Heart right ventricle (tissue), 16 donors: ENCODE results near the gene POU2F3. TPM values are rescaled to one million over a fixed set of nuclear protein-coding genes. Genes with fewer than 3 reads are reported as not detected.

Experiments
- ATAC-seq, 8 donors: fragments of 200-7000 bp; cut with Tn5 transposase; one replicate each; pipeline ENCODE4 v1.9.1; 2020; ENCODE audit warnings: mild to moderate bottlenecking in 8 of 8, moderate library complexity in 8 of 8, moderate number of reproducible peaks in 1 of 8
- DNase-seq, 2 donors: peaks; one replicate each; pipeline ENCODE4 v3.0.0-alpha.2; 2020
- H3K27ac ChIP-seq, 10 donors: fragments of 200-600 bp; sonication (generic) in 2 of 10; one replicate each; pipeline versions ENCODE4 v1.5.0 to v1.8.0; 2020 to 2022; ENCODE audit warnings: mild to moderate bottlenecking in 3 of 10
- H3K27me3 ChIP-seq, 7 donors: fragments of 200-600 bp; one replicate each; pipeline ENCODE4 v1.8.0; 2021 to 2022; ENCODE audit warnings: mild to moderate bottlenecking in 2 of 7
- H3K36me3 ChIP-seq, 9 donors: fragments of 200-600 bp; sonication (generic) in 1 of 9; one replicate each; pipeline versions ENCODE4 v1.5.0 to v1.8.0; 2020 to 2022; ENCODE audit warnings: mild to moderate bottlenecking in 2 of 9
- H3K4me1 ChIP-seq, 9 donors: fragments of 200-600 bp; sonication (generic) in 1 of 9; one replicate each; pipeline versions ENCODE4 v1.5.0 to v1.8.0; 2020 to 2022; ENCODE audit warnings: mild to moderate bottlenecking in 4 of 9
- H3K4me3 ChIP-seq, 10 donors: fragments of 200-600 bp; sonication (generic) in 2 of 10; one replicate each; pipeline versions ENCODE4 v1.5.0 to v1.8.0; 2020 to 2022; ENCODE audit warnings: mild to moderate bottlenecking in 7 of 10, moderate library complexity in 2 of 10
- H3K9me3 ChIP-seq, 11 donors: fragments of 200-600 bp in 10 of 11; sonication (generic) in 2 of 11; one replicate each; pipeline versions ENCODE4 v1.5.0 to v1.8.0; 2013 to 2022; ENCODE audit warnings: mild to moderate bottlenecking in 2 of 11, control low read depth in 1 of 11, moderate library complexity in 1 of 11
- CTCF ChIP-seq, 9 donors: fragments of 200-600 bp; sonication (generic) in 2 of 9; IDR thresholded peaks; one replicate each; pipeline versions ENCODE4 v1.5.0 to v1.8.0; 2021 to 2022; ENCODE audit warnings: antibody characterized with exemption in 9 of 9, mild to moderate bottlenecking in 5 of 9, moderate library complexity in 1 of 9
- WGBS, 2 donors: extraction: QIAGEN DNeasy Blood & Tissue Kit; methylation state at CpG; one replicate each; pipeline ENCODE4 v1.1.7; 2013; ENCODE audit warnings: inconsistent platforms in 1 of 2; 5-methylcytosine and 5-hydroxymethylcytosine counted together
- intact Hi-C, 10 donors: fragments of 100-400 bp; cut with DNase I; formaldehyde crosslinking; loops; one replicate each; pipeline versions ENCODE4 v1.11.1 to v1.14.2; 2022
- polyA plus RNA-seq, 2 donors: library from polyadenylated mRNA; stranded (reverse); fragments of 200-250 nt; gene quantifications; one replicate each; pipeline ENCODE4 v1.2.3, GENCODE V29; 2013
- total RNA-seq, 10 donors: library from RNA; stranded (reverse); fragmentation: NEBNext Ultra II Directional in 3 of 10; extraction: Animal tissue kit (Norgen Biotek cat#: 25700) in 3 of 10; gene quantifications; one replicate each; pipeline versions ENCODE4 v1.2.1 to v1.2.4, GENCODE V29; 2021 to 2023
- donor health status: Arrhythmogenic right ventricular cardiomyopathy.
- donor health status: ischemic (EF 13 %, LVEDD 7.1; RV severe dilation, severe dysfunction).
- donor health status: healthy with polysubstance abuse.
- donor health status: DM: no; HTN: yes; CAD: no.
- donor health status: DM: no; HTN: no; CAD: no.
- donor health status: ischemic (EF 25% LVEDD 6.9; RV normal size, moderate dysfunction).
- donor health status: ischemic (EF 25% LVEDD 5.7; RV mildly dilated, moderate dysfunction).
- donor health status: healthy.
- donor health status: DM: yes; HTN: yes; CAD: no.
- donor health status: Ischemic cardiomyopathy.
- donor health status: ischemic (EF 35%, LVEDD 5.7; RV mildly dilated, moderate dysfunction).
- donor health status: nonischemic (EF 11% LVEDD 7.7; RV severe dilation, severe dysfunction).
- donor health status: DM: yes; HTN: yes; CAD: no.
- donor health status: PGD.
- donor health status: ischemic (EF 29% LVEDD 5.4; RV normal size, mild dysfunction).
- donor health status: nonischemic (EF 23%, LVEDD 6.1; RV moderate dilation, normal function).

Gene POU2F3
- total and polyA plus RNA-seq, 12 donors, result 0.03 to 0.15 TPM; not detected in 10

- H3K4me1 ChIP-seq, result peaks cover 0 to 7% (median 0%) of the 10 kb centered on the region in 9 donors
- intact Hi-C loops, result loop anchor here in 1 of 10 donors (5.0 kb wide), 1 partner anchor 63 kb away; no protein-coding TSS in a partner anchor
- no peaks in the 10 kb centered on the region for H3K9me3 ChIP-seq
- peaks cover 11 to 66% (median 60%) of the 10 kb centered on the region in 7 donors for H3K27me3 ChIP-seq
- no peaks in the 10 kb centered on the region for H3K36me3 ChIP-seq
- TF ChIP-seq CTCF (IDR thresholded peaks at IDR 0.05), result no peak
- ATAC-seq (no peak), DNase-seq (no peak)
- no peak overlapping the region for H3K27ac ChIP-seq
- no peak overlapping the region for H3K4me3 ChIP-seq
- 85 to 87% methylated on average over 11 of the region's 11 CpGs for WGBS, 2 donors
These were observed 846 bp upstream of the POU2F3 start for GRCh38 chr11:120238968-120239620.

DNA sequence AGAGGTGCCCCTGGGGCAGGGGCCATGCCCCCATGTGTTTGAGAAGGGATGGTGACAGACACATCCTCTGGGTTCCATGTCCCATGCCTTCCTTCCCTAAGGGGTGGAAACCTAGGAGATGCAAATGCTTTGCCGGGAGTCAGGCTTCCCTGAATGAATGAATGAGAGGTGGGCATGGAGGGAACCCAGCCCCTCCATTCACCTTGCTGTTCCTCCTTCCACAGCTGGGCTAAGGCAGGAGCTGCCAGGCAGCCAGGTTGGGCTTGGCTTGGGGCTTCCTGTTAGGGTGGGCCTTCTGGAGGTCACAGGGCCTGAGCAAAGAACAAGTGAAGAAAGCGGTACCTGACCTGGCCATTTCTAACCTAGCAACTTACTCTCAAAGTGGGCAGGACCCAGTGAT is 926 bp downstream of the POU2F3 start:
- 91 to 97% methylated on average over 2 of the region's 2 CpGs for WGBS, 2 donors
- no peak for TF ChIP-seq CTCF (IDR thresholded peaks at IDR 0.05)
- no peak for DNase-seq
- Histone ChIP-seq H3K4me3 (no peak overlapping the region), H3K9me3 (no peaks in the 10 kb centered on the region), H3K4me1 (peaks cover 0 to 7% (median 0%) of the 10 kb centered on the region in 9 donors), H3K27ac (no peak overlapping the region), H3K27me3 (peaks cover 11 to 73% (median 64%) of the 10 kb centered on the region in 7 donors), H3K36me3 (no peaks in the 10 kb centered on the region)
- intact Hi-C loops, result no loop called here
- no peak for ATAC-seq

DNA sequence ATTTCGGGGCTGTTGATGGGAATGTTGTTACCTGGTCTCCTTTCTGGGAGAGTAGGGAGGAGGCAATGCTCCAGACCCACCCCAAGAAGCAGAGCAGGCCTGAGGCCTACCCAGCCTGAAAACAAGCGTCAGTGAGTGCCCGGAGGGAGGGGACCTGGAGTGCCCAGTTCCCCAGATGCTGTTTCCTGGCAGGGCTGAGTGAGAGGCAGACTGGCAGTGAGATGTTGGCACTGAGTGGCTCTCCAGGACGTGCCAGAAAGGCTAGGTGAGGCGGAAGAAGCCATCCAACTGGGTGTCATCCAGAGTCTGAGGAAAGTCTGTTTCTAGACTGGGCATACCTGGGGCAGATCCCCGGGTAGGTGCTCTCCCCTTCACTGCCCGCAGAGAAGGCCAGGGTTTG is 1.3 kb downstream of the POU2F3 start:
- intact Hi-C loops, result no loop called here
- TF ChIP-seq CTCF (IDR thresholded peaks at IDR 0.05), result no peak
- Histone ChIP-seq H3K36me3 (no peaks in the 10 kb centered on the region), H3K27me3 (peaks cover 11 to 77% (median 64%) of the 10 kb centered on the region in 7 donors), H3K27ac (no peak overlapping the region), H3K9me3 (no peaks in the 10 kb centered on the region), H3K4me1 (peaks cover 0 to 7% (median 0%) of the 10 kb centered on the region in 9 donors), H3K4me3 (no peak overlapping the region)
- 83 to 89% methylated on average over 7 of the region's 7 CpGs for WGBS, 2 donors
- ATAC-seq (peak in 1 of 8 donors; percentile 49), DNase-seq (no peak)

GRCh38 chr11:120243221-120243620 is 3.3 kb downstream of the POU2F3 start:
- Histone ChIP-seq H3K27me3 (peaks cover 11 to 90% (median 71%) of the 10 kb centered on the region in 7 donors), H3K36me3 (no peaks in the 10 kb centered on the region), H3K27ac (no peak overlapping the region), H3K4me3 (no peak overlapping the region), H3K9me3 (no peaks in the 10 kb centered on the region), H3K4me1 (peaks cover 0 to 7% (median 0%) of the 10 kb centered on the region in 9 donors)
- ATAC-seq (no peak), DNase-seq (no peak)
- TF ChIP-seq CTCF (IDR thresholded peaks at IDR 0.05), result no peak
- WGBS, 2 donors, result 65 to 73% methylated on average over 4 of the region's 4 CpGs
- intact Hi-C loops, result no loop called here
